ENCODE results near the gene UGDH. TPM values are rescaled to one million over a fixed set of nuclear protein-coding genes. Genes with fewer than 3 reads are reported as not detected.

UGDH gene
- 10 to 100 TPM; 11.8 to 14.7 TPM for polyA plus RNA-seq

- Histone ChIP-seq H3K27me3 (ENCODE audit: control insufficient read depth in 1 of 2, insufficient read depth in 2 of 2, low read length in 2 of 2) (no peaks in the 10 kb centered on the region), H3K4me3 (ENCODE audit: low read depth in 1 of 2, low read length in 2 of 2) (peak within 1 kb of the TSS; percentile 74 to 98), H3K36me3 (ENCODE audit: control insufficient read depth in 2 of 2, insufficient read depth in 2 of 2, low read length in 1 of 2) (no peaks in the 10 kb centered on the region), H3K27ac (ENCODE audit: low read depth in 2 of 2, low read length in 1 of 2) (peak within 1 kb of the TSS; percentile 91 to 92), H3K4me1 (ENCODE audit: control insufficient read depth in 2 of 2, insufficient read depth in 2 of 2, low read length in 1 of 2) (no peaks in the 10 kb centered on the region), H3K9me3 (ENCODE audit: control insufficient read depth in 2 of 2, insufficient read depth in 1 of 2, low read depth in 1 of 2, low read length in 1 of 2) (peaks cover 0 to 4% of the 10 kb centered on the region in 2 donors)
- 0% methylated on average over 62 to 73 of the region's 73 CpGs for WGBS, 2 donors
These were observed at the start of gene UGDH for GRCh38 chr4:39527296-39528060. Gene UGDH (minus strand): TSS chr4:39527439. CDS start chr4:39521512, 5,927 bp downstream.

DNA sequence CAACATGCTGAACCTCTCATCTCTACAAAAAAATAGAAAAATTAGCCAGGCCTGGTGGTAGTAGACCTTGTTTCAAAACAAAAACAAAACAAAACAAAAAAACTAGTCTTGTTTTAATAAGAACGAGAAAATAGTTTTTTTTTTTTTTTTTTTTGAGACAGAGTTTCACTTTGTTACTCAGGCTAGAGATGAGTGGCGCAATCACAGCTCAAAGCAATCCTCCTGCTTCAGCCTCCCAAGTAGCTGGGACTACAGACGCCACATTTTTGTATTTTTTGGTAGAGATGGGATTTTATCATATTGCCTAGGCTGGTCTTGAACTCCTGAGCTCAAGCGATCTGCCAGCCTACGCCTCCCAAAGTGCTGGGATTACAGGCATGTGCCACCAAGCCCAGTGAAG lies 47.7 kb upstream of the UGDH start:
- H3K4me1 ChIP-seq (ENCODE audit: control insufficient read depth in 2 of 2, insufficient read depth in 2 of 2, low read length in 1 of 2): no peaks in the 10 kb centered on the region
- H3K4me3 ChIP-seq (ENCODE audit: low read depth in 1 of 2, low read length in 2 of 2): no peak overlapping the region
- H3K27me3 ChIP-seq (ENCODE audit: control insufficient read depth in 1 of 2, insufficient read depth in 2 of 2, low read length in 2 of 2): no peaks in the 10 kb centered on the region
- no peaks in the 10 kb centered on the region for H3K9me3 ChIP-seq (ENCODE audit: control insufficient read depth in 2 of 2, insufficient read depth in 1 of 2, low read depth in 1 of 2, low read length in 1 of 2)
- H3K27ac ChIP-seq (ENCODE audit: low read depth in 2 of 2, low read length in 1 of 2): no peak overlapping the region
- WGBS, 2 donors: 95 to 96% methylated on average over 5 of the region's 5 CpGs
- no peaks in the 10 kb centered on the region for H3K36me3 ChIP-seq (ENCODE audit: control insufficient read depth in 2 of 2, insufficient read depth in 2 of 2, low read length in 1 of 2)

- H3K27me3 ChIP-seq (ENCODE audit: control insufficient read depth in 1 of 2, insufficient read depth in 2 of 2, low read length in 2 of 2): no peaks in the 10 kb centered on the region
- no peaks in the 10 kb centered on the region for H3K9me3 ChIP-seq (ENCODE audit: control insufficient read depth in 2 of 2, insufficient read depth in 1 of 2, low read depth in 1 of 2, low read length in 1 of 2)
- no peak overlapping the region for H3K4me3 ChIP-seq (ENCODE audit: low read depth in 1 of 2, low read length in 2 of 2)
- H3K27ac ChIP-seq (ENCODE audit: low read depth in 2 of 2, low read length in 1 of 2): no peak overlapping the region
- H3K4me1 ChIP-seq (ENCODE audit: control insufficient read depth in 2 of 2, insufficient read depth in 2 of 2, low read length in 1 of 2): no peaks in the 10 kb centered on the region
- 86 to 92% methylated on average over 6 of the region's 6 CpGs for WGBS, 2 donors
- no peaks in the 10 kb centered on the region for H3K36me3 ChIP-seq (ENCODE audit: control insufficient read depth in 2 of 2, insufficient read depth in 2 of 2, low read length in 1 of 2)
These were observed 44.3 kb upstream of the UGDH start for GRCh38 chr4:39571504-39571903.

- WGBS, 2 donors: 91 to 96% methylated on average over 4 of the region's 4 CpGs
- Histone ChIP-seq H3K4me1 (ENCODE audit: control insufficient read depth in 2 of 2, insufficient read depth in 2 of 2, low read length in 1 of 2) (no peaks in the 10 kb centered on the region), H3K27me3 (ENCODE audit: control insufficient read depth in 1 of 2, insufficient read depth in 2 of 2, low read length in 2 of 2) (no peaks in the 10 kb centered on the region)
These were observed 43.8 kb upstream of the UGDH start for GRCh38 chr4:39571054-39571453.

GRCh38 chr4:39569209-39569608 lies 42.0 kb upstream of the UGDH start:
- WGBS, 2 donors: 45 to 49% methylated on average over 4 of the region's 4 CpGs
- Histone ChIP-seq H3K9me3 (ENCODE audit: control insufficient read depth in 2 of 2, insufficient read depth in 1 of 2, low read depth in 1 of 2, low read length in 1 of 2) (no peaks in the 10 kb centered on the region), H3K27ac (ENCODE audit: low read depth in 2 of 2, low read length in 1 of 2) (peak overlapping the region; percentile 63 to 86), H3K4me1 (ENCODE audit: control insufficient read depth in 2 of 2, insufficient read depth in 2 of 2, low read length in 1 of 2) (no peaks in the 10 kb centered on the region), H3K4me3 (ENCODE audit: low read depth in 1 of 2, low read length in 2 of 2) (no peak overlapping the region), H3K36me3 (ENCODE audit: control insufficient read depth in 2 of 2, insufficient read depth in 2 of 2, low read length in 1 of 2) (peaks cover 3 to 4% of the 10 kb centered on the region in 2 donors), H3K27me3 (ENCODE audit: control insufficient read depth in 1 of 2, insufficient read depth in 2 of 2, low read length in 2 of 2) (no peaks in the 10 kb centered on the region)

More at GRCh38 chr4:39571054-39571453, 43.8 kb upstream of the UGDH start:
- Histone ChIP-seq H3K9me3 (ENCODE audit: control insufficient read depth in 2 of 2, insufficient read depth in 1 of 2, low read depth in 1 of 2, low read length in 1 of 2) (no peaks in the 10 kb centered on the region), H3K27ac (ENCODE audit: low read depth in 2 of 2, low read length in 1 of 2) (no peak overlapping the region), H3K36me3 (ENCODE audit: control insufficient read depth in 2 of 2, insufficient read depth in 2 of 2, low read length in 1 of 2) (no peaks in the 10 kb centered on the region), H3K4me3 (ENCODE audit: low read depth in 1 of 2, low read length in 2 of 2) (no peak overlapping the region)

GRCh38 chr4:39568805-39569204 lies 41.6 kb upstream of the UGDH start:
- peak overlapping the region in 1 of 2 donors; percentile 86 for H3K27ac ChIP-seq (ENCODE audit: low read depth in 2 of 2, low read length in 1 of 2)

DNA sequence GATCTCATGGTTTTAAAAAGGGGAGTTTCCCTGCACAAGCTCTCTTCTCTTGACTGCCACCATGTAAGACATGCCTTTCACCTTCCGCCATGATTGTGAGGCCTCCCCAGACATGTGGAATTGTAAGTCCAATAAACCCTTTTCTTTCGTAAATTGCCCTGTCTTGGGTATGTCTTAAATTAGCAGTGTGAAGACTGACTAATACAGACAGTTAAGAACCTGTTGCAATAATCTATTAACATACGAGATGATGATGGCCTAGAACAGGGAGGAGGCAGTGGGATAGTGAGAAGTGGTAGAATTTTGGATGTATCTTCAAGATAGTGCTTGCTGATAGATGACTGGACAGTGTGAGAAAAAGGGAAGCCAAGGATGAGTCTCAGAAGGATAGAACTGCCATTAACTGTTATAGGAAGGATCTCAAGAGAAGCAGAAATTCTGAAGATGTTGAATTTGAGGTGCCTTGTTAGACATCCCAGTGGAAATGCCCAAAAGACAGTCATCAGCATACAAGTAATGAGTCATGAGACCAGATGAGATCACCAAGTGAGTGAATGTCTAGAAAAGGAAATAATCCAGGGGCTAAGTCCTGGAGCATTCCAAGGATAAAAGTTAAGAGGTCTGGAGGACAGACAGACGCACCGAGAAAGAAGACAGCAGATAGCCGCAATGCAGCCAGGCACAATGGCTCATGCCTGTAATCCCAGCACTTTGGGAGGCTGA lies 38.8 kb upstream of the UGDH start:
- Histone ChIP-seq H3K27ac (ENCODE audit: low read depth in 2 of 2, low read length in 1 of 2) (no peak overlapping the region), H3K4me3 (ENCODE audit: low read depth in 1 of 2, low read length in 2 of 2) (no peak overlapping the region), H3K4me1 (ENCODE audit: control insufficient read depth in 2 of 2, insufficient read depth in 2 of 2, low read length in 1 of 2) (no peaks in the 10 kb centered on the region), H3K9me3 (ENCODE audit: control insufficient read depth in 2 of 2, insufficient read depth in 1 of 2, low read depth in 1 of 2, low read length in 1 of 2) (no peaks in the 10 kb centered on the region), H3K36me3 (ENCODE audit: control insufficient read depth in 2 of 2, insufficient read depth in 2 of 2, low read length in 1 of 2) (peaks cover 3 to 4% of the 10 kb centered on the region in 2 donors), H3K27me3 (ENCODE audit: control insufficient read depth in 1 of 2, insufficient read depth in 2 of 2, low read length in 2 of 2) (no peaks in the 10 kb centered on the region)
- 86% methylated on average over 6 of the region's 6 CpGs for WGBS, 2 donors

More at GRCh38 chr4:39568805-39569204, 41.6 kb upstream of the UGDH start:
- WGBS, 2 donors: 37 to 41% methylated on average over 3 of the region's 3 CpGs
- H3K9me3 ChIP-seq (ENCODE audit: control insufficient read depth in 2 of 2, insufficient read depth in 1 of 2, low read depth in 1 of 2, low read length in 1 of 2): no peaks in the 10 kb centered on the region
- no peaks in the 10 kb centered on the region for H3K27me3 ChIP-seq (ENCODE audit: control insufficient read depth in 1 of 2, insufficient read depth in 2 of 2, low read length in 2 of 2)
- H3K36me3 ChIP-seq (ENCODE audit: control insufficient read depth in 2 of 2, insufficient read depth in 2 of 2, low read length in 1 of 2): peaks cover 3 to 4% of the 10 kb centered on the region in 2 donors
- no peaks in the 10 kb centered on the region for H3K4me1 ChIP-seq (ENCODE audit: control insufficient read depth in 2 of 2, insufficient read depth in 2 of 2, low read length in 1 of 2)
- no peak overlapping the region for H3K4me3 ChIP-seq (ENCODE audit: low read depth in 1 of 2, low read length in 2 of 2)

- H3K9me3 ChIP-seq (ENCODE audit: control insufficient read depth in 2 of 2, insufficient read depth in 1 of 2, low read depth in 1 of 2, low read length in 1 of 2): no peaks in the 10 kb centered on the region
- 63 to 69% methylated on average over 6 of the region's 6 CpGs for WGBS, 2 donors
- no peak overlapping the region for H3K4me3 ChIP-seq (ENCODE audit: low read depth in 1 of 2, low read length in 2 of 2)
- H3K27ac ChIP-seq (ENCODE audit: low read depth in 2 of 2, low read length in 1 of 2): no peak overlapping the region
- H3K27me3 ChIP-seq (ENCODE audit: control insufficient read depth in 1 of 2, insufficient read depth in 2 of 2, low read length in 2 of 2): no peaks in the 10 kb centered on the region
- H3K36me3 ChIP-seq (ENCODE audit: control insufficient read depth in 2 of 2, insufficient read depth in 2 of 2, low read length in 1 of 2): peaks cover 3 to 4% of the 10 kb centered on the region in 2 donors
- no peaks in the 10 kb centered on the region for H3K4me1 ChIP-seq (ENCODE audit: control insufficient read depth in 2 of 2, insufficient read depth in 2 of 2, low read length in 1 of 2)
These were observed 36.2 kb upstream of the UGDH start for GRCh38 chr4:39563346-39563847.

- no peaks in the 10 kb centered on the region for H3K4me1 ChIP-seq (ENCODE audit: control insufficient read depth in 2 of 2, insufficient read depth in 2 of 2, low read length in 1 of 2)
- H3K4me3 ChIP-seq (ENCODE audit: low read depth in 1 of 2, low read length in 2 of 2): no peak overlapping the region
- no peak overlapping the region for H3K27ac ChIP-seq (ENCODE audit: low read depth in 2 of 2, low read length in 1 of 2)
- no peaks in the 10 kb centered on the region for H3K9me3 ChIP-seq (ENCODE audit: control insufficient read depth in 2 of 2, insufficient read depth in 1 of 2, low read depth in 1 of 2, low read length in 1 of 2)
- 91 to 93% methylated on average over 5 of the region's 5 CpGs for WGBS, 2 donors
- peaks cover 3 to 4% of the 10 kb centered on the region in 2 donors for H3K36me3 ChIP-seq (ENCODE audit: control insufficient read depth in 2 of 2, insufficient read depth in 2 of 2, low read length in 1 of 2)
- H3K27me3 ChIP-seq (ENCODE audit: control insufficient read depth in 1 of 2, insufficient read depth in 2 of 2, low read length in 2 of 2): no peaks in the 10 kb centered on the region
These were observed 35.6 kb upstream of the UGDH start for GRCh38 chr4:39562792-39563191.

Data from esophagus (tissue), 2 donors.